Glomerular visceral epithelial cell (primary cell): ENCODE data around the gene COL15A1.

ENCODE experiments used
- DNase-seq: peaks from one replicate; pipeline ENCODE4 v3.0.0-alpha.2; 2016; ENCODE audit errors: extremely low spot score

COL15A1 gene

DNA sequence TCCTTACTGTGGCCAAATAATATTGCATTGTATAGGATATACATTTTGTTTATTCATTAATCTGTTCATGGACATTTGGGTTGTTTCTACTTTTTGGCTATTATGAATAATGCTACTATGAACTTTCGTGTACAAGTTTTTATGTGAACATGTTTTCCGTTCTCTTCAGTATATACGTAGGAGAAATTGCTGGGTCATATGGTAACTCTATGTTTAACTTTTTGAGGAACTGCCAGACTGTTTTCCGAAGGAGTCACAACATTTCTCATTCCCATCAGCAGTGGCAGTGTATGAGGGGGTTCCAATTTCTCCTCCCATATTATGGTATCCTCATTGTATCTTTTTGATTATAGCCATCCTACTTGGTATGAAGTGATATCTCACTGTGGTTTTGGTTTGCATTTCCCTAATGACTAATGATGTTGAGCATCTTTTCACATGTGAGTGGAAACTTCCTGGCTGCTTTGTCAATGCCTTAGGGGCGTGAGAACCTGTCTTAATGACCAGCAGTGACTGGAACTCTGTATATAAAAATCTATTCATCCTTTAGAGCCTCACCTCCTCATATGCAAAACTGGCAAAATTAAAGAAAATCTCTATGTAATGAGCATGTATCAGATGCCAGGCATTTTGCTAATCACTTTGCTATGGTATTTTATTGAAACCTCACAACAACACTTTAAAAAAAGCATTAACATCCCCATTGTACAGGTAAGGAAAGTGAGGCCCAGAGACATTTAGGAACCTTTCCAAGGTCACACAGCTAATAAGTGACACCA, 113.4 kb downstream of the COL15A1 start:
- peak; percentile 58 for DNase-seq

DNA sequence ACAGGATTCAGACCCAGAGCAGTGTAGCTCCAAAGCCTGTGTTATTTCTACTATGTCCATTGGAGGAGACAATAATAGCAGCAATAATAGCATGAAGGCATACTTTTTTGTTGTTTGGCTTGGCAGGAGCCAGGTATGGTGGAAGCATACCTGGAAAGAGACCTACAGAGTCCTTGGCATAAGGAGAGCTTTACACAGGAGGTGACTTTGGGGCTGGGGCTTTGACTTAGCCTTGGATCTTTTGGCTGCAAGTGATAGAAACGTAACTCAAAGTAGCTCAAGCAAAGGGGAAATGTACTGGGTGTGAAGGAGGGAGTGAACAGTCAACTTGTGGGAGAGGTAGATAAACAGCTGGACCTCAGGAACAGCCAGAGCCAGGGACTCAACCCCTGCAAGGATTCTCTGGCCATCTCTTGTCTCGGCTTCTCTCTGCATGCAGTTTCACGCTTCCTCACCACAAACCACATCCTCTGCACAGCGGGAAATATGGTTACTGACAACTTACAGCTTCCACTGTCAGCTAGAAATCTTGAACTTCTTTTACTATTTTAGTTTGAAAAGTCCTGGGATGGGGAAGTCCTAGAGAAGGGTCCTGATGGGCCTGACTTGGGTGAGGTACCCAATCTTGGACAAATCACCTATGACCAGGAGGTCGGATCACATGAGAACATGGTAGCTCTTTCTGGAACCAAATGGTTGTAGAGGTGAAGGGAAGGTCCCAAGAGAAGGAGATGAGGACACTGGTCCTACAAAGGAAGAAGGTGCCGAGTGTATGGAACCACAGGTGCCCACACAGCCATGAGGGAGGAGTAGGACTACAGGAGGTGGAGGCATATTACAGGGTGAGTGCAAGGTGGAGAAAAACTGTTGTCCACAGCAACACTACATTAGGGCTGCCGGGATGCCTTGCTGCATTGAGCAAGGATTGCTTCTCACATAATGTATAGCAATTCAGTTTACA, 114.2 kb downstream of the COL15A1 start:
- peak; percentile 80 for DNase-seq

DNA sequence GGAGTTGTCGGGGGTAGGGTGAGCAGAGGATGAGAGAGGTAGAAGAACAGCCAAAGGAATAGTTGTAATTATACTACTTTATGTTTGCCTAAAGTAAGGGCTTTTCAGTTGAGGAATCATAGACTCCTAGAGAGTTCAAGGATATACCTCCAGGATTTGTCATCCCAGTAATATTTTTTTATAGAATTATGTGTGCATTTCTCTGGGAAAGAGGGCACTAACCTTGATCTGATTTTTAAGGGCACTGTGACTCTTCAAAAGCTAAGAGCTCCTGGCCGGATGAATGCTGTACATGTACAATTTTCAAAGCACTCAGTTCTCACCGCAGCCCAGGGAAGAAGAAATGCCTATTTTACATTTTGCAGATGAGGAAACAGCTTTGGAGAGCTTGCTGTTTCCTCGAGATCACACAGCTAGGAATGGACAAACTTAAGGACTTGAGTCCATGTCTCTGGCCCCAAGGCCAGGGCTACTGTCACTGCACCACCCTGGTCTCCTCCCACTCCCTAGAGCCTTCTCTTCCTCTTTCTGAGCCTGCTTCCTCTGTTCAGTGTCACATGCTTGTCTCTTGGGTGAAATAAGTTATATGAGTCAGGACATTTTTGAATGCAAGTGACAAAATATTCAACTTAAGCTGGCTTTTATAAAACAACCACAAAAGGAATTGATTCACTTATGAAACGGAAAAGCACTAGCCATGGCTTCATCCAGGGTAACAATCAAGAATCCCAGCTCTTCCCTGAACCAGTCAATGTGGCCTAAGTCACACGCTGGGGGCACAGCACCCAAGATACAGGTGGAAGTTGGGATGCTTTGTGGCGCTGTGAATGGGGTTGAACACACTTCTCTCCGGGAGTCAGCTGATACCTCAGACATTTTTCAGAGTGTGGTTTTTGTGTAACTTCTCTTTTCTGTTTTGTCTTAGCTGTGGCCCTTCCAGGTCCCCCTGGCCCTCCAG, 115.5 kb downstream of the COL15A1 start:
- no peak for DNase-seq

DNA sequence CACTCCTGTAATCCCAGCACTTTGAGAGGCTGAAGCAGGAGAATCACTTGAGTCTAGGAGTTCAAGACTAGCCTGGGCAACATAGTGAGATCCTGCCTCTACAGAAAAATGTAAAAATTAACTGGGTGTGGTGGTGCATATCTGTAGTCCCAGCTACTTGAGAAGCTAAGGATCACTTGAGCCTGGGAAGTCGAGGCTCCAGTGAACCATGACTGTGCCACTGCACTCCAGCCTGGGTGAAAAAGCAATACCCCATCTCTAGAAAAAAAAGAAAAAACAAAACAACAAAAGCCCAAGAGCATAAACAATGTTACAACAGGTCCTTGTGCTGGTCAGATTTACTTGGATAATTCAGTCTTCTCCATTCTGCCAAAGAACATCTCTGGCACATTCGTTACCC, 116.9 kb downstream of the COL15A1 start:
- DNase-seq, result no peak

DNA sequence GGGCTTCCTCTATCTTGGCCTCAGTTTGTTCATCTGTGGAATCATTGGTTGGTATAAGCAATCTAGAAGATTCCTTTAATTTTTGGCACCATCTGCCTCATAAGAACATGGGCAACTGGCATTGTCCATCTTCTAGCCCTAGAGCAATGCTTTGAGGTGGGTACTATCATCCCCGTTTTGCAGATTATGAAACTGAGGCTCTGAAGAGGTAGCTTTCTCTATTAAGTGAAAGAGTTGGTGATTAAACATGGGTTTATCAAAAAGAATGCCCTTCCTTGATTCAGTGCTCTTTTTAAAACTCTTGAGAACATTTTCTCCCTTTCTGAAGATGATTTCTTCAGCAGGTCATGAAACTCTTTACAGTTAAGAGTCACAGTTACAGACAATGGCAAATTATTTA, 118.8 kb downstream of the COL15A1 start:
- no peak for DNase-seq

DNA sequence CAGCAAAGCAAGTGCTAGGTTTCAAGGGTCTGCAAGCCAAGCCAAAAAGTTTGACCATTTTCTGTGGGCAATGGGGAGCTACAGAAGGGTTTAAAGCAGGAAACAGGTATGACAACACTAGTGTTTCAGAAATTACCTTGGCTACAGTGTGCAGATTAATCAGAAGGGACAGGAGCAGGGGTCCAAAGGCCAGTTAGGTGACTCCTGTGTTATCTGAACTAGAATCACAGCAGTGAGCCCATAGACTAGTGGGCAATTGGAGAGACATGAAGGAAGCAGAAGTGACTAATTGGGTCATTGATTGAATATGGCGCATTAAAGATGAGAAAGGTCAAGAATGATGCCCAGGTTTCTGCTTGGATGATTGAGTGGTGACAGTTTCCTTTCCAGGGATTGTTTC, 119.8 kb downstream of the COL15A1 start:
- no peak for DNase-seq

DNA sequence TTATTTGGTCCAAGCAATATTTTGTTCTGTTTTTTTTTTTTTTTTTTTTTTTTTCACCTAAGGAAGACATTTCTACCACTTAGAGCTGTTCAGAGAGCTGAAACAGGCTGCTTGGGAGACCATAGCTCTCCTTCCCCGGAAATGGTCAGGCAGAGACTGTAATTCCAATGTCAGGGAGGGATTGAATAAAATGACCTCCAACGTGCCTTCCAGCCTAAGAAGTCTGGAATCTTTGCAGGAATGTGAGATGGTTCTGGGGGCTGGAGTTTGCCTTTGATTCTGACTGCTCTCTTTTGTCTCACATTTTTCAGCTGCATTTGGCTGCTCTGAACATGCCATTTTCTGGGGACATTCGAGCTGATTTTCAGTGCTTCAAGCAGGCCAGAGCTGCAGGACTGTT, 122.9 kb downstream of the COL15A1 start:
- DNase-seq, result no peak

DNA sequence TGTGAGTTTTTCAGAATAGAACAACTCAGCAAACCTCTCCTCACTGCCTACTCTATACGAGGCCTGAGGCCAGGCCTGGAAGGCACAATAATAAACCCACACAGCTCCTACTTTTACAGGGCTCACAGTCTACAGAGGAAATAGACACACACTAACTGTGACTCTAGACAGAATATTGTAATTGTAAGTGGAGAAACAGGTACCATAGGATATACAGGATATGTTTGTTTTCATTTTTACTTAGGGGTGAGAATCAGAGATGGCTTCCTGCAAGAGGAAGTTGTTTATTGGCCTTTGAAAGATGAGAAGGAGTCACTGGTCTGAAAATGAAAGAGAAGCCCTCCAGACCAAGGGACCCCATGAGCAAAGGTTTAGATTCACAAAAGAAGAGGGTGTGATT, 125.4 kb downstream of the COL15A1 start:
- no peak for DNase-seq

DNA sequence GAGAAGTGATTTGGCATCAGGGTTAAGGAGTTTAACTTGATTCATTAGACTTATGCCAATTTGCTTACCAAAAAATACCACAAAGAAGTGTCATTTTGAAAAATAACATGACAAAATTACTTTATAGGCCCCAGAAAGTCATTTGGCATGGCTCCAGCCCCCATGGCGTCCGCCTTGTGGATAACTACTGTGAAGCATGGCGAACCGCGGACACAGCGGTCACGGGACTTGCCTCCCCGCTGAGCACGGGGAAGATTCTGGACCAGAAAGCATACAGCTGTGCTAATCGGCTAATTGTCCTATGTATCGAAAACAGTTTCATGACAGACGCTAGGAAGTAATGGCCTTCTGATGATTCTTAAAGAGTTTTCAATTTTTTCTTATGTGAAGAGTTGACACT, 125.8 kb downstream of the COL15A1 start:
- no peak for DNase-seq

DNA sequence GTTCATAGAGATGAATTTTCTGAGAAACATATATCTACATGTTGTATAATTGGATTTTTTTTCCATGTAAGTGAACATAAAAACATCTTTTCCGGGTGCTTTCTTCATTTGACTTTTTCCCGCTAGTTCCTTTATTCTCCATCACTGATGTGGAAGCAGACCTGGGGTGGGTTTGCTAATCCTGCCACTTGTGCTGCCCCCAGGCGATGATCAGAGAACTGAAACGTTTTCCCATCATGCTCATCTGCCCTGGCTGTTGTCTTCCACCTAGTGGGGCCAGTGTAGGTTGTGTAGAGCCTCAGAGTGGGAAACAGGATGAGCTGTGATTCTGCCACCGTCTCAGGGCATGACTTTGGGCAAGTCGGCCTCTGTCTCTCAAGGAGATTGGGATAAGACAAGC, 127.0 kb downstream of the COL15A1 start:
- DNase-seq, result no peak

DNA sequence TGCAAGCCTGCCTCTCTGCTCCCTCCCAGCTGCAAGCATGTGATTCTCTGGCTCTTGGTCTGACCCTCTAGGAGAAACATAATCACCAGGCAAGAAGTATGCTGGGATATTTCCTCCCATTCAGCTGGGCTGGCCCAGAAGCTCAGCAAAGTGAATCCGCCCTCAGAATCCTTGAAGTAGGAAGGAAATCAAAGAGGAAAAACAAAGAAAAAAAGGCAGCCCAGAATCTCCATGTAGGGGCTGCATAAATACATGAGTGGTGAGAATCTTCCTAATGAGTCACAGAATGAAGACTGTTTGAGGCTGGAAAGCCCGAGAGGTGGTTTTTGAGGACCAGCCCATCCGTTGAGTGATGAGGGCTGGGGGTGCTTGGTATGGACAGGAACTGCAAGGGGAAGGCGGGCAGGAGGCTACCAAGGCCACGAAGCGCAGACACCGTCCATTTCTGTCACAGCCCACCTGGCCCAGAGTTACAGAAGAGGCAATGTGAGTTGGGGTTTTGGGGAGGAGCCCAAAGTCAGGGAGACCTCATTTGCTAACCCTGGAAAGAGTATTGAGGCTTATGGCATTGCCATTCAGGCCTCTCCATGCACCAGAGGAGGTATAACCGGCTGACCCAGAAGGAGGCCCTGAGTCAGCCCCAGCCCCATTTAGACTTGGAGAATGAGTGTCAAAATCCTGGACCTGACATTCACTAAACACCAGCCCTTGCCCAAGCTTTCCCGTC, 127.8 kb downstream of the COL15A1 start:
- no peak for DNase-seq

DNA sequence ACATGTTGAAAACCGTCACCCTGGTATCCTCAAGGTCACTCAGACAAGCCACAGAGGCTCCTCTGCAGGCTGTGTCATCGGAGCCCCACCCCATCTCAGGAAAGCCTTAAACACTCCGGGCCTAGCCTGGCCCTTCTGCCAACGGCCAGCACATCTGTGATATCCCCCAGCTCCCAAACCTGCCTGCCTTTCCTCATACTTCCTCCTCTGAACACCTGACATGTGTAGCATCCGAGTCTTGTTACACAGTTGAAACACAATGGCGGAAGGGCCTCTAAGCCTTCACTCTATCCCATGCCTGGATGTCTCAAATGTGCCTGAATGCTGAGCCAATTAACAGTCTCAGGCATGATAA, 128.3 kb downstream of the COL15A1 start:
- no peak for DNase-seq

DNA sequence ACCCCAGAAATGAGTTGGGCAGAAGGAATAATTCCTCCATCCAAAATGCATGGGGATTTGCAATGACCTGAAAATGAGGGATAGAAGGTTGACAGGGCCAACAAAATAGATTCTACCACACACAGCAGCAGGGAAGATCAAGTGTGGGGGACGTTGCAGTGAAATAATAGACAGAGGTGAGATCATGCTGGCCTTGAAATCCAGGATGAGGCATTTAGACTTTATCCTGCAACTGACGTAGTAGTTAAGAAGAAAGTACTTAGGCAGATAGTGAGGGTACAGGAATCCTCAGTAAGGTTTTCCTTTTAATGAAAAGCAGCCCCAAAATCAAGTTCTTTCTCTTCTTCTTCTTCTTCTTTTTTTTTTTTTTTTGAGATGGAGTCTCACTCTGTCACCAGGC, 129.6 kb downstream of the COL15A1 start:
- DNase-seq, result no peak

DNA sequence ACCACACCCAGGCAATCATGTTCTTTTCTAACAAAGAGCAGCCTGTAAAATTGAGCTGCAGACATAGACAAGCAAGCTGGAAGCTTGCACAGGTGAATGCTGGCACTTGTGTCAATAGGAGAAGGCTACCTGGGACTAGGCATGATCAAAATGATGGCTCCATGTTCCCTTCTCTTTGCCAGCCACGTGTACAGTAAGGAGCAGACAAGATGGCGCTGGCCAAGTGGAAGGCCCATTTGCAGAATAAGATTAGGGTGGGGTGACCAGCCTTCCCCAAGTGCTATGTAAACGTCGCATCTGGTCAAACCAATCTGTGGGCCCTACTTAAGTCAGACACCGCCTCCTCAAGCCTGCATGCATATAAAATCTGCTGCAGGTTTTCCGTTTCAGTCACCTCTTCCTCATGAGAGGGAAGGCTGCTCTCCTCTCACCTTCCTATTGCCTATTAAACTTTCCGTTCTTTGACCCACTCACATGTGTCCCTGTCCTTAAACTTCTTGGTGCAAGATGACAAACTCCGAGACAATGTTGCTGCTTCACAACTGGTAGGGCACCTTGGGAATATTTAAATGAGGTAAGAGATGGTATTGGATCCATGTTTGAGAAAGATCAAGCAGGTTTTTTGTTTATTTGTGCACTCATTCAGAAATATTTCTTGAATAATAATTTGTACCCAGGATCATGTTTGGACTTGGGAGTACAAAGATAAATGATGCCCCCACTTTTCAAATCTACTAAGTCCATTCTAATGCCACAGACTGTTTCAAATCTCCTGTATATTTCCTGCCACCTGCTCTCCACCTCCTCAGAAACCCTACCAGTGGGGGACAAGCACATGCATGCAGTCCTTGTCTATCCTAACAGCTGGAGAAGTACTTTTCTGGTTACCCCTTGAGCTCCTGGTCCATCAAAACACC, 130.5 kb downstream of the COL15A1 start:
- no peak for DNase-seq

DNA sequence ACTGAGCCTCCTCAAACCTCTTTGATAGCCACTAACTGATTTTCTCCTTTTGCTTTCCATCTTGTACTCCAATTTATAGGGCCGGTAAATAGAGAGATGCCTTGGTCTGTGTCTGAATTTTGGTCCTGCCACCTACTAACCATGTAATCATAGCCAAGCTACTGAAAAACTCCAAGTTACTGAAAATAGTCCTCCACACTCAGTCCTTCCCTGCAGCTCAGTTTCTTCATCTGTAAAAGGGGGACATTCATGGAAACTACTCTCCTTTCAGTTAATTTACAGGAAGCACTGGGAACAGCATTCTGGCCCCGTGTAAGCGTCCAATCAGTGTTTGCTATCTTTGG, 131.2 kb downstream of the COL15A1 start:
- no peak for DNase-seq

DNA sequence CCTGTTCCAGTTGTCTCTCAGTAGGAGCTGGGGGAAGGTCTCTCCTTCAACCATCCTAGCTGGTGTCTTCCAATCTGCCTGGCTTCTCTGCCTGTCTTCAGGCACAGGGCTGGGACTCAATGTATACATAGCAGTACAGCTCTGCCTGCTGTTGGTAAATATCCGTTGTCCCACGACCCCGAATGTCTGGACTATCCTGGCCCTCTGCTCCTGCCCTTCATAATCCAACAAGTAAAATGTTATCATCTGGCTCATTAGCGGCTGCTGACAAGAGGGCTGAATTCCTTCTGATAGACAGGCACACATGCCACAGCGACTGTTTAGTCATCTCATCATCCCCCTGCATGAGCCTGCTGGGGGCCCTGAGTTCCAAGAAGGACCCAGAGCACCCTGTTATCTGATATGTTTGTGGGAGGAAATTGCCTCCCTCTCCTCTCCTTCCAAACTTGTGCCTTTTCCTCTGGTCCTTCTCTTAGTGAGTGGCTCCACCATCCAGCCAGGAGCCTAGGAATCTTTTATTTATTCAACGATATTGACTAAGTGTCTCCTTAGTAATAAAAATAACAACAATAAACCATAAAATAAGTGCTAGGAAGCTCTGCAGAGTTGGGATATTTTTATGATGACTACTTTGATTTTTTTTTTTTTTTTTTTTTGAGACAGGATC, 131.7 kb downstream of the COL15A1 start:
- DNase-seq, result no peak

DNA sequence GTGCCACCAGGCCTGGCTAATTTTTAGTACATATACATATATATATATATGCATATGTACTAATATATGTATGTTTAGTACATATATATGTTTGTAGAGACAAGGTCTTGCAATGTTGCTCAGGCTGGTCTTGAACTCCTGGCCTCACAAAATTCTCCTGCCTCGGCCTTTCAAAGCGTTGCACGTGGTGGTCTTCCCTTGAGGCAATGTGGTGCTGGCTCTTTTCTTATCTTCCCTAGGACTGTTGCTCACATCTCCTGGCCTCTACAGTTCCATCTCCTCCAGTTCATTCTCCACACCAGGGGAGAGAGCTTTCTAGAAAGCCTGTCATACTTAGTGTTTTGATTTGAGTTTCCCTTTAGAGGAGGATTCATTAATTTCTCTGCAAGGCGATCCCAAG, 132.3 kb downstream of the COL15A1 start:
- DNase-seq, result no peak

DNA sequence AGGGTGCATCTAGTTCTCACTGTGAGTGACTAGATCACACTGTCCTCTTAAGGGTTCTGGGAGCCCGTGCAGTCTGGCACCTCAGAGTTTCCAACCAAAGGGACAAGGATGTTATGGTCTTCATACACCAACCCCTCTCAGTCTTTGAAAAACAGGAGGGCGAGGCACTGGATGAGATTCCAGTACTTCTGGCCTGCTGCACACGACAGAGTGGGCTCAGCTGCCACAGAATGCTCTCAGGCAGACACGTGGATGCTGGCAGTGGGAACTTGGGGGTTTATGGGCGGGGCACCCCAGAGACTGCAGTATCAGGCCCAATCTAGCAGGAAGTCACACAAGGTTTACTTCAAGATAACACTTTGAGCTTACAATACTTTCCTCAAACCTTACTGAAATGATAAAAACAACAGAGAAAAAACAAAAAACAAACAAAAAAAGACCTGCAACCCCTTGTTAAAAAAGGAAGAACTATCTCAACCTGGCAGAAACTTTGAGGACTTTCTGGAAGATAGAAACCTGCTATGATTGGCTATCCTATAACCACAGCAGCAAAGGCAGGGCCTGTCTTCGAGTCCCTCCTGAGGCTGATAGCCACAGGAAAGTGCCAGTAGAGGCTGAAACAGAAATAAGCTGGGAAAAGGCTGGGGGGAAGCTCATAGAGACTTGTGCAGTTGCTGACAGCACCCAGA, 132.9 kb downstream of the COL15A1 start:
- no peak for DNase-seq

DNA sequence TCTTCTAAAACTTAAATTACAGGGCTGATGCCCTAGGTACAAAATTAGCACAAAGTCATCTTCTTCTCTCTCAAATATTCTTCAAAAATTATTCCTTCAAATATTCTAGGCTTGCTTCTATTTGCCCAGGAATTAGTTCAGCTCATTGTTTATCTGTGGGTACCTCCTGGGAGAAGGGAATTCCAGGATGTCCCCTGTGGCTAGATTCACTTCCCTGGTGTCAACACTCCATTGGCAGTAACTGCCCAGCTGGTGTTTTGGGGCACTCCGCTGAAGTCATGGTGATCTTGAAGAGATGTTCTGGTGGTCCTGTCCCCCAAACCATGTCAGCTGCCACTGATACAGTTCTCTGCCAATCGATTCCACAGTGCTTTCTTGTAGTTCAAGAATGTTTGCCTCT, 135.0 kb downstream of the COL15A1 start:
- no peak for DNase-seq
